Epithelial cell of prostate (primary cell): ENCODE data around the gene MYRF.

ENCODE experiments used
- DNase-seq: peaks from one replicate; pipeline ENCODE4 v3.0.0-alpha.2; 2011; ENCODE audit warnings: low read depth, low spot score
- H3K27ac ChIP-seq: fragments of 450-650 bp; 2 replicates; pipeline ENCODE4 v1.5.1; 2017; ENCODE audit warnings: mild to moderate bottlenecking

Gene MYRF

GRCh38 chr11:61791737-61792309 is 39.4 kb downstream of the MYRF start:
- H3K27ac ChIP-seq: peak overlapping the region; percentile 89
- peak; percentile 48 for DNase-seq

GRCh38 chr11:61792310-61793082 is 40.1 kb downstream of the MYRF start, which contains the start of the genes FEN1 and TMEM258:
FEN1 (plus strand) TSS chr11:61792911; CDS start chr11:61795362, 2,451 bp downstream.
TMEM258 (minus strand) TSS chr11:61792599; CDS start chr11:61792558, 41 bp downstream.
- H3K27ac ChIP-seq: peak within 1 kb of the TSS; percentile 89
- peak; percentile 83 for DNase-seq

GRCh38 chr11:61793083-61793828 is 40.8 kb downstream of the MYRF start:
- peak overlapping the region; percentile 89 for H3K27ac ChIP-seq
- DNase-seq: no peak

GRCh38 chr11:61793829-61794204 is 41.4 kb downstream of the MYRF start:
- DNase-seq: no peak
- H3K27ac ChIP-seq: no peak overlapping the region

- H3K27ac ChIP-seq: no peak overlapping the region
- DNase-seq: no peak
Observed at GRCh38 chr11:61794579-61794978, 42.1 kb downstream of the MYRF start.

GRCh38 chr11:61795459-61795858 is 43.0 kb downstream of the MYRF start:
- no peak for DNase-seq
- no peak overlapping the region for H3K27ac ChIP-seq

- no peak overlapping the region for H3K27ac ChIP-seq
- no peak for DNase-seq
Observed at GRCh38 chr11:61795876-61796526, 43.6 kb downstream of the MYRF start.

GRCh38 chr11:61797263-61797944 is 45.0 kb downstream of the MYRF start:
- no peak overlapping the region for H3K27ac ChIP-seq
- no peak for DNase-seq

GRCh38 chr11:61799665-61800284 is 47.3 kb downstream of the MYRF start:
- DNase-seq: no peak
- H3K27ac ChIP-seq: no peak overlapping the region

GRCh38 chr11:61800331-61801281 is 48.2 kb downstream of the MYRF start:
- DNase-seq: no peak
- H3K27ac ChIP-seq: no peak overlapping the region

GRCh38 chr11:61802605-61803004 is 50.2 kb downstream of the MYRF start:
- H3K27ac ChIP-seq: no peak overlapping the region

GRCh38 chr11:61803889-61804647 is 51.6 kb downstream of the MYRF start:
- DNase-seq: no peak
- H3K27ac ChIP-seq: no peak overlapping the region

More at GRCh38 chr11:61802605-61803004, 50.2 kb downstream of the MYRF start:
- no peak for DNase-seq

- H3K27ac ChIP-seq: no peak overlapping the region
- no peak for DNase-seq
Observed at GRCh38 chr11:61805146-61805545, 52.7 kb downstream of the MYRF start.

GRCh38 chr11:61806785-61807184 is 54.3 kb downstream of the MYRF start:
- DNase-seq: no peak
- H3K27ac ChIP-seq: no peak overlapping the region

GRCh38 chr11:61810671-61811175 is 58.3 kb downstream of the MYRF start:
- no peak for DNase-seq
- no peak overlapping the region for H3K27ac ChIP-seq

GRCh38 chr11:61811831-61812230 is 59.4 kb downstream of the MYRF start:
- H3K27ac ChIP-seq: no peak overlapping the region
- no peak for DNase-seq

- no peak for DNase-seq
- H3K27ac ChIP-seq: no peak overlapping the region
Observed at GRCh38 chr11:61812736-61813411, 60.4 kb downstream of the MYRF start.
